NCI-H226 (cell line): ENCODE measurements around the gene DCUN1D4.
"Not testable (repeated sequence)": the region's sequence is repeated elsewhere in the genome, so short reads cannot be mapped to it uniquely, and the experiment has no call there.

Experiments used
- DNase-seq: peaks from one replicate; pipeline ENCODE4 v3.0.0-alpha.2; 2015

Gene DCUN1D4

GRCh38 chr4:51895816-51896408 is 53.0 kb downstream of the DCUN1D4 start:
- no peak for DNase-seq

GRCh38 chr4:51901363-51901762 is 58.4 kb downstream of the DCUN1D4 start:
- no peak for DNase-seq

- no peak for DNase-seq
Observed at GRCh38 chr4:51906167-51906958, 63.4 kb downstream of the DCUN1D4 start.

- no peak for DNase-seq
Observed at GRCh38 chr4:51907006-51907669, 64.2 kb downstream of the DCUN1D4 start.

GRCh38 chr4:51909236-51909703 is 66.3 kb downstream of the DCUN1D4 start:
- DNase-seq, result no peak

GRCh38 chr4:51918251-51918650 is 75.3 kb downstream of the DCUN1D4 start:
- DNase-seq, result no peak

GRCh38 chr4:51923343-51923742 is 80.4 kb downstream of the DCUN1D4 start:
- no peak for DNase-seq

- no peak for DNase-seq
Observed at GRCh38 chr4:51925307-51925706, 82.4 kb downstream of the DCUN1D4 start.

GRCh38 chr4:51930557-51930956 is 87.6 kb downstream of the DCUN1D4 start:
- DNase-seq, result no peak

- DNase-seq, result no peak
Observed at GRCh38 chr4:51931461-51931860, 88.5 kb downstream of the DCUN1D4 start.

- no peak for DNase-seq
Observed at GRCh38 chr4:51932261-51932660, 89.3 kb downstream of the DCUN1D4 start.

GRCh38 chr4:51932684-51933083 is 89.7 kb downstream of the DCUN1D4 start:
- DNase-seq, result no peak

- not testable (repeated sequence) for DNase-seq
Observed at GRCh38 chr4:51940460-51940859, 97.5 kb downstream of the DCUN1D4 start.

GRCh38 chr4:51942108-51942832 is 99.3 kb downstream of the DCUN1D4 start:
- peak; percentile 43 for DNase-seq

- DNase-seq, result no peak
Observed at GRCh38 chr4:51942833-51943215, 99.9 kb downstream of the DCUN1D4 start.

- DNase-seq, result peak; percentile 56
Observed at GRCh38 chr4:51943221-51943620, 100.3 kb downstream of the DCUN1D4 start.

- DNase-seq, result no peak
Observed at GRCh38 chr4:51958199-51958968, 115.4 kb downstream of the DCUN1D4 start.

GRCh38 chr4:51960486-51960885 is 117.5 kb downstream of the DCUN1D4 start:
- no peak for DNase-seq

GRCh38 chr4:51963841-51964517 is 121.0 kb downstream of the DCUN1D4 start:
- no peak for DNase-seq

- no peak for DNase-seq
Observed at GRCh38 chr4:51965862-51966261, 122.9 kb downstream of the DCUN1D4 start.
